NCI-H748 (cell line): ENCODE data around the gene TIMP2.
A peak's percentile ranks its signal among the peaks of the same experiment; 100 is the strongest.
"Not testable (repeated sequence)": the region's sequence is repeated elsewhere in the genome, so short reads cannot be mapped to it uniquely, and the experiment has no call there.

Experiments
- DNase-seq: peaks from one replicate; lab custom pipeline; 2025; ENCODE audit not compliant: unreplicated experiment; lab: John Stamatoyannopoulos, UW

TIMP2 gene

GRCh38 chr17:78933025-78933958 is 8.1 kb upstream of the TIMP2 start:
- no peak for DNase-seq

- DNase-seq: no peak
Observed at GRCh38 chr17:78929908-78930775, 5.0 kb upstream of the TIMP2 start.

GRCh38 chr17:78925662-78926555 is 722 bp upstream of the TIMP2 start:
- DNase-seq: peak; percentile 24

- DNase-seq: peak; percentile 13
Observed at GRCh38 chr17:78924481-78925151, 571 bp downstream of the TIMP2 start.

GRCh38 chr17:78923660-78924453 is 1.3 kb downstream of the TIMP2 start:
- peak; percentile 71 for DNase-seq

- no peak for DNase-seq
Observed at GRCh38 chr17:78922816-78923498, 2.2 kb downstream of the TIMP2 start.

- no peak for DNase-seq
Observed at GRCh38 chr17:78921437-78921971, 3.7 kb downstream of the TIMP2 start.

- DNase-seq: no peak
Observed at GRCh38 chr17:78920528-78920927, 4.7 kb downstream of the TIMP2 start.

GRCh38 chr17:78919861-78920450 is 5.2 kb downstream of the TIMP2 start:
- no peak for DNase-seq

- no peak for DNase-seq
Observed at GRCh38 chr17:78918979-78919378, 6.2 kb downstream of the TIMP2 start.

- DNase-seq: no peak
Observed at GRCh38 chr17:78917451-78918275, 7.5 kb downstream of the TIMP2 start.

GRCh38 chr17:78915872-78916632 is 9.1 kb downstream of the TIMP2 start:
- DNase-seq: no peak

- no peak for DNase-seq
Observed at GRCh38 chr17:78913115-78913514, 12.1 kb downstream of the TIMP2 start.

GRCh38 chr17:78912082-78912481 is 13.1 kb downstream of the TIMP2 start:
- no peak for DNase-seq

GRCh38 chr17:78911543-78911942 is 13.6 kb downstream of the TIMP2 start:
- not testable (repeated sequence) for DNase-seq

- DNase-seq: no peak
Observed at GRCh38 chr17:78910497-78911284, 14.5 kb downstream of the TIMP2 start.
